Fibroblast of peridontal ligament (primary cell): ENCODE results near the gene CDKAL1.
"Not testable (repeated sequence)": the region's sequence is repeated elsewhere in the genome, so short reads cannot be mapped to it uniquely, and the experiment has no call there.

ENCODE experiments used
- DNase-seq: peaks from one replicate; pipeline ENCODE4 v3.0.0-alpha.2; 2010; ENCODE audit errors: extremely low read depth

Gene CDKAL1

GRCh38 chr6:21024616-21025015, 490.4 kb downstream of the CDKAL1 start:
- no peak for DNase-seq

GRCh38 chr6:21026576-21027273, 492.5 kb downstream of the CDKAL1 start:
- DNase-seq = no peak

GRCh38 chr6:21027507-21027906, 493.2 kb downstream of the CDKAL1 start:
- no peak for DNase-seq

- DNase-seq = no peak
Measured at GRCh38 chr6:21031182-21031581, 496.9 kb downstream of the CDKAL1 start.

GRCh38 chr6:21033084-21033483, 498.8 kb downstream of the CDKAL1 start:
- DNase-seq = no peak

- peak; percentile 93 for DNase-seq
Measured at GRCh38 chr6:21033575-21034026, 499.3 kb downstream of the CDKAL1 start.

GRCh38 chr6:21034345-21034744, 500.1 kb downstream of the CDKAL1 start:
- no peak for DNase-seq

- no peak for DNase-seq
Measured at GRCh38 chr6:21037453-21037852, 503.2 kb downstream of the CDKAL1 start.

- no peak for DNase-seq
Measured at GRCh38 chr6:21039926-21040325, 505.7 kb downstream of the CDKAL1 start.

- DNase-seq = no peak
Measured at GRCh38 chr6:21045135-21045700, 511.0 kb downstream of the CDKAL1 start.

- no peak for DNase-seq
Measured at GRCh38 chr6:21046276-21046675, 512.0 kb downstream of the CDKAL1 start.

GRCh38 chr6:21048047-21048446, 513.8 kb downstream of the CDKAL1 start:
- no peak for DNase-seq

GRCh38 chr6:21049148-21049547, 514.9 kb downstream of the CDKAL1 start:
- no peak for DNase-seq

- DNase-seq = peak; percentile 72
Measured at GRCh38 chr6:21049572-21049971, 515.3 kb downstream of the CDKAL1 start.

GRCh38 chr6:21050935-21051334, 516.7 kb downstream of the CDKAL1 start:
- DNase-seq = no peak

GRCh38 chr6:21051777-21052176, 517.5 kb downstream of the CDKAL1 start:
- DNase-seq = no peak

- no peak for DNase-seq
Measured at GRCh38 chr6:21053612-21054011, 519.4 kb downstream of the CDKAL1 start.

GRCh38 chr6:21055480-21055879, 521.2 kb downstream of the CDKAL1 start:
- DNase-seq = not testable (repeated sequence)

- no peak for DNase-seq
Measured at GRCh38 chr6:21061892-21062291, 527.6 kb downstream of the CDKAL1 start.

GRCh38 chr6:21064756-21065340, 530.6 kb downstream of the CDKAL1 start:
- DNase-seq = peak; percentile 22

GRCh38 chr6:21067521-21067920, 533.3 kb downstream of the CDKAL1 start:
- no peak for DNase-seq

- DNase-seq = no peak
Measured at GRCh38 chr6:21070620-21071019, 536.4 kb downstream of the CDKAL1 start.

GRCh38 chr6:21071780-21072468, 537.7 kb downstream of the CDKAL1 start:
- DNase-seq = no peak
